Spinal cord (tissue), 10 donors: ENCODE results near the gene ROR1. TPM values are rescaled to one million over a fixed set of nuclear protein-coding genes. Genes with fewer than 3 reads are reported as not detected.
A peak's percentile ranks its signal among the peaks of the same experiment; 100 is the strongest.
"Not testable (repeated sequence)": the region's sequence is repeated elsewhere in the genome, so short reads cannot be mapped to it uniquely, and the experiment has no call there.

Experiments
- DNase-seq, 6 donors: peaks; one replicate each; pipeline versions ENCODE4 v3.0.0 to v3.0.0-alpha.2; 2013 to 2015; ENCODE audit warnings: low spot score in 6 of 6, low read depth in 4 of 6
- H3K27ac ChIP-seq: one replicate; pipeline ENCODE4 v1.5.1; 2013; ENCODE audit warnings: low read depth, low read length, control low read depth
- H3K27me3 ChIP-seq: one replicate; pipeline ENCODE4 v1.6.1; 2013; ENCODE audit warnings: low read length; ENCODE audit not compliant: control insufficient read depth, insufficient read depth
- H3K36me3 ChIP-seq: one replicate; pipeline ENCODE4 v1.6.1; 2013; ENCODE audit warnings: low read length; ENCODE audit not compliant: control insufficient read depth, insufficient read depth
- H3K4me1 ChIP-seq: one replicate; pipeline ENCODE4 v1.6.1; 2013; ENCODE audit warnings: low read length; ENCODE audit not compliant: control insufficient read depth, insufficient read depth
- H3K4me3 ChIP-seq: one replicate; pipeline ENCODE4 v1.5.1; 2013; ENCODE audit warnings: low read depth, low read length, control low read depth
- H3K9me3 ChIP-seq: one replicate; pipeline ENCODE4 v1.6.1; 2013; ENCODE audit warnings: low read length; ENCODE audit not compliant: control insufficient read depth, insufficient read depth
- WGBS: methylation state at CpG from one replicate; pipeline ENCODE4 v1.1.5; 2013; ENCODE audit warnings: missing lambda C conversion rate; ENCODE audit not compliant: insufficient coverage; 5-methylcytosine and 5-hydroxymethylcytosine counted together
- polyA plus RNA-seq, 2 donors: library from polyadenylated mRNA; unstranded; fragments of 120-200 nt; gene quantifications; one replicate each; pipeline ENCODE4 v1.2.1, GENCODE V29; 2013; ENCODE audit not compliant: insufficient read length in 2 of 2
- total RNA-seq, 2 donors: library from RNA; depleted of rRNA in 1 of 2; stranded (reverse); fragments of 120-200 nt in 1 of 2; fragments of >200 nt in 1 of 2; gene quantifications; one replicate each; pipeline versions ENCODE4 v1.2.3 to v1.2.4, GENCODE V29; 2013 to 2014
- donor health status: healthy.

ROR1 gene
- total and polyA plus RNA-seq, 4 donors, result 4.0 to 16.5 (median 7.9) TPM

DNA sequence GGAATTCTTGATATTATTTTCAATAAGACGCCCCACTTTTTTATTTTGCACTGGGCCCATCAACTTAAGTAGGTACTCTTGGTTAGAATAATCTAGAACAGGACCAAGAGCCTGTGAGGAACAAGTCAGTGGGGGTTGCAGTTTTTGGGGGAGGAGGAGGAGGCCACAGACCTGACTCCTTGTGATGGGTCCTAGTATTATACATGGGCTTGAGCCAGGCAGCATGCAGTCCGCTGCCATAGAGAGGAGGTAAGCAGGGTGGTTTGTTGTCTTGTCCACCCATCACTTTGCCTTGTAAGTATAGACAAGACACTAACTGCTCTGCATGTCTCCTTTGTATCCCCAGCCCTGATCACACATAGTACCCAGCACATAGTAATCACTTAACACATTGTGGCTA lies 24.5 kb downstream of the ROR1 start:
- Histone ChIP-seq H3K27me3 (no peaks in the 10 kb centered on the region), H3K36me3 (no peaks in the 10 kb centered on the region), H3K9me3 (no peaks in the 10 kb centered on the region), H3K4me1 (no peaks in the 10 kb centered on the region), H3K27ac (no peak overlapping the region), H3K4me3 (no peak overlapping the region)
- no peak for DNase-seq
- no CpG with 5 or more reads among the region's 2 CpGs for WGBS

DNA sequence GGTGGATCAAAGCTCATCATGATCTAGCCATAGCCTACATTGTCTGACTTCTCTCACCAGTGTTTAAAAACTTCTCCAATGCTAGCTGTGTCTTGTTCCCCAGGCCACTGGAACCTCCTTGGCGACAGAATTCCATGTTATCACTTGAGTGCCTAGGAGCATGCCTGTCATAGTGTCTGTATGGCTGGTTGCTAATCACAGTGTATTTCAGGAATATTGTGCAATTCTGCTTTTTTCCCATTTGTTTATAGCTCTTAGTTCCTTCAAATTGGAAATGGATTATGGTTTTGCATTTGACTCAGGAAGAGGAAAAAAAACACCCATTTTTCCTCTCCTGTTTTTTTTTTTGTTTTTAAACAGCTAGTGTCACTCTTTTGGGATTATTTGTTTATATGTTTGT lies 25.5 kb downstream of the ROR1 start:
- DNase-seq, result no peak
- Histone ChIP-seq H3K27ac (no peak overlapping the region), H3K9me3 (no peaks in the 10 kb centered on the region), H3K4me1 (no peaks in the 10 kb centered on the region), H3K36me3 (no peaks in the 10 kb centered on the region), H3K27me3 (no peaks in the 10 kb centered on the region), H3K4me3 (no peak overlapping the region)
- no CpG with 5 or more reads among the region's 1 CpG for WGBS

DNA sequence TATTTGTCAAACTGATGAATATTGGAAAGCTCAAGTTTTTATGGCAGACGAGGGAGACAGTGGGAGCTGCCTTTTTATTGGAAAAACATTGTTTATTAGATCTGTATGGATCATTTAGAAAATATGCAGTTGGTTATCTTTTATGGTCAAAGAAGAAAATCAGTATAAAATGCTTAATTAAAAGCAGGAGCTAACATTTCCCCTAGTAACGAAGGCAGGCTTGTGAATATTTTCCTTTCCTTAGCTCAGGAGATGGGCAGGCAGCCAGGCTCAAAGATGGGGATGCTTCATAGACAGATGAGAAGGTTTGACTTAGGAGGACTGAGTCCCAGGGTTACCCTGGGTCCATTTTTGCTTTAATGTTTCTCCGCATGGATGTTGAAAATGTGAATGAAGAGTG lies 26.0 kb downstream of the ROR1 start:
- Histone ChIP-seq H3K27ac (no peak overlapping the region), H3K36me3 (no peaks in the 10 kb centered on the region), H3K4me3 (no peak overlapping the region), H3K27me3 (no peaks in the 10 kb centered on the region), H3K4me1 (no peaks in the 10 kb centered on the region), H3K9me3 (no peaks in the 10 kb centered on the region)
- WGBS, result 50% methylated on average over 2 of the region's 3 CpGs
- DNase-seq, result peak in 2 of 6 donors; percentile 47 to 55

DNA sequence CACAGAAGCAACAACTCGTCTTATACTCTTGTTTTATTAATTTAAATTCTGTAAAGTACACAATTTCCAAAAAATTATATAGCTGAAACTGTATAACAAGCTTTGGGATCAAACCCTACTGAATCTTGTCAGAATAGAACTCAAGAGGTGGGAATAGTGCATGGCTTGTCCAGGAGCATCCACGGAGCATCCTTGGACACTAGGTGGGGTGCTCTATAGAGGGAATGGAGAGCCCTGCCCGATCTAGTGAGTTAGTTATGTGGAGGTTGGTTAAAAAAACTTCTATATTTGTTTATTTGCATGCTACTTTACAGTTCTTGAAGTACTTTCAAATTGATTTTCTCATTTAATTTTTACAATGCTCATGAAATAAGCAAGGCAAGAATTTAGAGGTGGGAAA lies 28.3 kb downstream of the ROR1 start:
- Histone ChIP-seq H3K4me1 (no peaks in the 10 kb centered on the region), H3K27ac (no peak overlapping the region), H3K27me3 (no peaks in the 10 kb centered on the region), H3K9me3 (no peaks in the 10 kb centered on the region), H3K36me3 (no peaks in the 10 kb centered on the region), H3K4me3 (no peak overlapping the region)
- no peak for DNase-seq
- WGBS, result 63% methylated on average over 1 of the region's 3 CpGs

DNA sequence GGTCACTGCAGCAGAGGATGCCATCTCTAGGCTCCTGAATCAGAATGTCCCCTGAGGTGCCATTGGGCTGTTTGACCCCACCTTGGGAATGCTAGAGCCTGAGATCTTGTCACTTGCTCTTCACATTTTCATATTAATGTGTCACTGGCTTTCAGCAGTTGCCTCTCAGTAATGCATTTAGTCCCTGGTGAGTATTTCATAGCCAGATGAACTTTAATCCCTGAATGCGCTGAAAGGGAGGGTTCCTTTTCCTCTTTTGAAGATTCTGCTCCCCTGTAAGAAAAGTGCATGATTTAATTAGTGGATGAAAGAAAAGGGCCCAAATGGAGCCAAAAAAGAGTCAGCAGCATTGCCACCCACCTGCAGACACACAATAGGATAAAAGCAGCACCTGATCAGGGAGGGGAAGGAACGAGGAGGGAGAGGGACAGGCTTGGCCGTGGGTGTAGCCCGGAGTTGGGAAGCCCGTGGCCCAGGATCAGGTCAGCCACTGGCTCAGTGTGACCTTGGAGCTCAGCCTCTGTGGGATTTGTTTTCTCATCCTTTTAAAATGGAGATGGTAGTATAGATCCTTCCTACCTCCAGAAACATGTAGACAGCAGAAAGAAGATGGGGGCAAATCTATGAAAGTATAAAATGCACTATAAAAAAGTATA lies 31.1 kb downstream of the ROR1 start:
- WGBS, result 55% methylated on average over 2 of the region's 5 CpGs
- H3K27ac ChIP-seq, result no peak overlapping the region
- H3K36me3 ChIP-seq, result no peaks in the 10 kb centered on the region
- H3K27me3 ChIP-seq, result no peaks in the 10 kb centered on the region
- no peak overlapping the region for H3K4me3 ChIP-seq
- no peaks in the 10 kb centered on the region for H3K9me3 ChIP-seq
- H3K4me1 ChIP-seq, result no peaks in the 10 kb centered on the region
- DNase-seq, result no peak

DNA sequence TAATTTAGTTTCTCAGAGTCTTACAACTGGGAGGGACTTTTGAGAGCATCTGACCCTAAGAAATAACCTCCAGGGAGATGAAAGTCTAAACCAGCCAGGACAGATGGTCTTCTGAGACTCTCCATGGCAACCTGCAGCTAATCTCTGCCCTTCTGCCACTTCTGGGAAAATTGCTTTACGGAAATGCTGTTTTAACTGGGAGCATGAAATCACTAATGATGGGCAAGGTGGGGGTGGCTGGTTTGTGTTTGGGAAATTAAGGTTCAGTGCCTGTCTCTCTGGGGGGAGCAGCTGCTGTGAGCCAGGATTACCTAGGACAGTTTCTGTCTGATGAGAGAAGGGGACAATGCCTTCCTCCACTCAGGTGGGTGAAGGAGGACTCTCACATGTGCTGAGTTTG lies 33.2 kb downstream of the ROR1 start:
- H3K4me1 ChIP-seq, result no peaks in the 10 kb centered on the region
- no peaks in the 10 kb centered on the region for H3K27me3 ChIP-seq
- H3K9me3 ChIP-seq, result no peaks in the 10 kb centered on the region
- H3K36me3 ChIP-seq, result no peaks in the 10 kb centered on the region
- DNase-seq, result no peak
- no peak overlapping the region for H3K4me3 ChIP-seq
- H3K27ac ChIP-seq, result no peak overlapping the region
- 33% methylated on average over 1 of the region's 1 CpG for WGBS

DNA sequence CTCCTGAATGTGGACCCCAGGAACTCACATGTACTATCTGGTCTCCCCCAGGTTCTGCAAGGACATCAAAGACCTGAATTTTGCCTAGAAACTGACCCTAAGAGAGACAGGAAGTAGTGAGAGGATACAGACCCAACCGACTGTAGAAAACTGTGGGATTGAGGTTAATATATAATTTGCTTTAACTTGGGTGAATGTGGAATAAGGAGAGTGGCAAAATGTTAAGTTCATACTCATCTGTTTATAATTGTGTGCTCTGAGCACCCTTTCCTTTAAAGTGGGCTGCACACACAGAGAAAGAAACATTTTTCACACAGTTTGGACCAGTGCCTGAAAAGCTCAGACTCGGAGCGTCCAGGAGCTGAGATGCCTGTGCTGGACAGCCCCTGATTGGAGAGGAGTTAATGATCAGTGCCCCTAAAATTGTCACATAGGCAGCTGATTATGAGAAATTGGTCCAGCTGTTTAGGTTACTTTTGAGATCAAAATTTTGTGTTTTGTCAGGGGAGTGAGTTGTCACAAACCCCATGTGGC lies 37.2 kb downstream of the ROR1 start:
- no peaks in the 10 kb centered on the region for H3K9me3 ChIP-seq
- no peaks in the 10 kb centered on the region for H3K36me3 ChIP-seq
- H3K4me3 ChIP-seq, result no peak overlapping the region
- WGBS, result no CpG with 5 or more reads among the region's 3 CpGs
- no peaks in the 10 kb centered on the region for H3K27me3 ChIP-seq
- no peak overlapping the region for H3K27ac ChIP-seq
- no peak for DNase-seq
- H3K4me1 ChIP-seq, result no peaks in the 10 kb centered on the region

DNA sequence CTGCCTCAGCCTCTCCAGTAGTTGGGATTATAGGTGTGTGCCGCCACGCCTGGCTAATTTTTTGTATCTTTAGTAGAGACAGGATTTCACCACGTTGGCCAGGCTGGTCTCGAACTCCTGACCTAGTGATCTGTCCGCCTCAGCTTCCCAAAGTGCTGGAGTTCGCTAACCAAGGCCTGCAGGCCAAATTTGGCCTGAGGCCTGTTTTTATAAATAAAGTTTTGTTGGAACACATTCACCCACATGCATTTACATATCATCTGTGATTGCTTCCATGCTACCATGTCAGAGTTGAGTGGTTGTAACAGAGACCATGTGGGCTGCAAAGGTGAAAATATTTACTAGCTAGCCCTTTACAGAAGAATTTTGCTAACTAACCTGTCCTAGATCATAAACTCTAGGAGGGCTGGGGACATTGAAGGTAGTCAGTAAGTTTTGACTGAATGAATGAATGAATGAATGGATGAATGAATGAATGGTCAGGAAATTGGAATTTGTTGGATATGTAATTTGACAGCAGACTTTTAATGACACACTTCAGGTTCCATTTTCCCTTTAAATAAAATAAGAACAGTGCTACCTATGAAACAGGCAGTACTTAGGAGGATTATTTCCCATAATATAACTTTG lies 38.4 kb downstream of the ROR1 start:
- Histone ChIP-seq H3K4me1 (no peaks in the 10 kb centered on the region), H3K27ac (no peak overlapping the region), H3K9me3 (peaks cover 2% of the 10 kb centered on the region), H3K4me3 (no peak overlapping the region), H3K27me3 (no peaks in the 10 kb centered on the region), H3K36me3 (no peaks in the 10 kb centered on the region)
- no peak for DNase-seq
- 93% methylated on average over 3 of the region's 6 CpGs for WGBS

DNA sequence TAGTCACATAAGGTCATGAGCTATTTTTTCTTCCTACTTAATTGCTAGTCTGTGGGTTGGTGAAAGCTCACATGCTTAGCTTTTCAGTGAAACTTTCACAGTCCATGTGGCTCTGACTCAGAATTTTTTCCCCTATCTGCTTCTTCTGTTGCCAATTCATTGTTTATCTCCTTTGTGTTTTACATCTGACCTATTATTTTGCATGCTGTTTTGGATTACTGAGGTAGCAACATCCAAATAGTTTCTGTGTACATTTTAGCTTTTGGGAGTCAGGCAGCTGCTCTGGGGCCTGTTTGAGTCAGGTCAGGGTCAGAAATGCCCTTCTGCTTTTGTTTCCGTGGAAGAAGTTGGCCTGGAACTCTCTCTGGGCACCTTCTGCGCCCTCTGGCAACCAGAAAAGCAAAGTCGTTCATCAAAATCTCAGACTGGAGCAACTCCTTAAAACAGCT lies 40.0 kb downstream of the ROR1 start:
- no peaks in the 10 kb centered on the region for H3K4me1 ChIP-seq
- H3K27me3 ChIP-seq, result no peaks in the 10 kb centered on the region
- H3K9me3 ChIP-seq, result peaks cover 2% of the 10 kb centered on the region
- 57% methylated on average over 3 of the region's 3 CpGs for WGBS
- DNase-seq, result no peak
- no peak overlapping the region for H3K27ac ChIP-seq
- H3K4me3 ChIP-seq, result no peak overlapping the region
- no peaks in the 10 kb centered on the region for H3K36me3 ChIP-seq

DNA sequence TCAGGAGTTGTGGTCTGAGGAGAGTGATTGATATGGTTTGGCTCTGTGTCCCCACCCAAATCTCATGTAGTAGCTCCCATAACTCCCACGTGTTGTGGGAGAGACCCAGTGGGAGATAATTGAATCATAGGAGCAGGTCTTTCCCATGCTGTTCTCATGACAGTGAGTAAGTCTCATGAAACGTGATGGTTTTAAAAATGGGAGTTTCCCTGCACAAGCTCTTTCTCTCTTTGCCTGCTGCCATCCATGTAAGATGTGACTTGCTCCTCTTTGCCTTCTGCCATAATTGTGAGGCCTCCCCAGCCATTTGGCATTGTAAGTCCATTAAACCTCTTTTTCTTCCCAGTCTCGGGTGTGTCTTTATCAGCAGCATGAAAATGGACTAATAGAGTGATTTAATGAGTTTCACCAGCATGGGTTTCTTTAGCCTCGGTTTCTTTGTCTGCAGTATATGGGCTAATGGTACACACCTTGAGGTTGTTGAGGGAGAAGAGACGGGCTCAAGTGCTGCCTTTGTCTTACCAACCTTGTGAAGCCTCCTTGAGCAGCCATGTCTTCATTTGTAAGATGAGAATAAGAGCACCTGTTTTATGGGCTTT lies 42.5 kb downstream of the ROR1 start:
- not testable (repeated sequence) for H3K9me3 ChIP-seq, DNase-seq, H3K4me1 ChIP-seq, H3K27me3 ChIP-seq, H3K36me3 ChIP-seq, H3K4me3 ChIP-seq
- WGBS, result 94% methylated on average over 3 of the region's 5 CpGs
- peak overlapping the region; percentile 16 for H3K27ac ChIP-seq
